ENCODE measurements around the gene CIT.
"Not testable (repeated sequence)": the region's sequence is repeated elsewhere in the genome, so short reads cannot be mapped to it uniquely, and the experiment has no call there.

Gene CIT

GRCh38 chr12:119678459-119678858 is 198.7 kb downstream of the CIT start:
- no peak for DNase-seq (ENCODE audit: low spot score)

GRCh38 chr12:119676573-119676972 is 200.5 kb downstream of the CIT start:
- DNase-seq (ENCODE audit: low spot score): no peak

- DNase-seq (ENCODE audit: low spot score): no peak
Observed at GRCh38 chr12:119676022-119676421, 201.1 kb downstream of the CIT start.

DNA sequence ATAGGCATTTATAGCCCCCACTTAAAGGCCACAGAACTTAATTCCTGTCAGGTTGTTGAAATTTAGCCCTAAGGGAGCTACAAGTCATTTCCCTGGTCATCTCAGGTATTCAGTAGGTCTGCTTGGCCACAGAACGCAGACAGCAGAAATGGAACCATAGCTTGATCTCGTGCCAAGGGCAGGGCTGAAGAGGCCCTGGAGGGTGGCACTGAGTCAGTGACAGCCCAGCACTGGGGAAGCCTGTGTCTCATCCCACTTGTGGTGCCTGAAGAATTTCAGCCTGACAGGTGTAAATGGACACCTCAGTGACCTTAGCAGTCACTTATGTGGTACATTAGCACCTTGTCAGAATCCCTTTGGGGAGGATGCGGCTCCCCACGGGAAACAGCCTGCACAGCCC is 202.6 kb downstream of the CIT start:
- DNase-seq (ENCODE audit: low spot score): no peak

GRCh38 chr12:119673634-119674033 is 203.5 kb downstream of the CIT start:
- DNase-seq (ENCODE audit: low spot score): no peak

GRCh38 chr12:119672194-119672593 is 204.9 kb downstream of the CIT start:
- DNase-seq (ENCODE audit: low spot score): peak; percentile 40

DNA sequence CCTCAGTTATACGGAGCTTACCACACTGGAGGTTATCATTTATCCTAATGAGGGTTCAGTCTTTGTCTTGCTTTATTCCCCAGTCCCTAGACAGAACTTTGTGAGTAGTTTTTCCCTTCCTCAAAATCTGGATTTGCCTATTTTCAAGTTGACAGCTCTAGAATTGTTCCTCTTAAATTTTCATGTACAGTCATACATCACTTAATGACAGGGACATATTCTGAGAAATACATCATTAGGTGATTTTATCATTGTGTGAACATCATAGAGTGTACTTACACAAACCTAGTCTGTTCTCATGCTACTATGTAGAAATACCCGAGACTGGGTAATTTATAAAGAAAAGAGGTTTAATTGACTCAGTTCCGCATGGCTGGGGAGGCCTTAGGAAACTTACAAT is 206.1 kb downstream of the CIT start:
- DNase-seq (ENCODE audit: low spot score): no peak

- DNase-seq (ENCODE audit: low spot score): peak; percentile 31
Observed at GRCh38 chr12:119669744-119670472, 207.2 kb downstream of the CIT start.

DNA sequence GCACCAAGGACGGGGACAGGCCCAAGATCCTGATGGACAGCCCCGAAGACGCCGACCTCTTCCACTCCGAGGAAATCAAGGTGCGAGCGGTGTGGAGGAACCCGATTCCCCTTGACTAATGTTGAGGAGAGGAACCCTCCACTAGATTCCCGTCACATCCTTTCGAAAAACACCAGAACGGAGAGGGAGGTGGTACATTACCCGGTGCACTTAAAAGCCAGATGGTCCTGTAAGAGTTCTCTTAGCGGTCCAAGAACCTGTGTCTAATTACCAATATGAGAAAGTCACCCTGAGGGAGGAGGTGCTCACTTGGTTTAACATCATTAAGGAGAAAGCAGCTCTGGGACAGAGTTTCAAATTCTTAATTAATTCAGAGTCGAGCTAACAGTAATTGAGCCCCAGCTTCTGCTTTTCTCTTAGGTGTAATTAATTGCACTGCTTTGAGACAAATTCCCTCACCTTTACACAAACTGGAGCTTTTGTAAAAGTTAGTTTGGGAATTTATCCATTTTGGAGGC is 208.7 kb downstream of the CIT start:
- DNase-seq (ENCODE audit: low spot score): peak; percentile 50

GRCh38 chr12:119667577-119668323 is 209.4 kb downstream of the CIT start, which contains the start of gene PRKAB1:
PRKAB1 (plus strand) TSS chr12:119668133; CDS start chr12:119668245, 112 bp downstream.
- DNase-seq (ENCODE audit: low spot score): peak; percentile 98

- no peak for DNase-seq (ENCODE audit: low spot score)
Observed at GRCh38 chr12:119666900-119667576, 210.1 kb downstream of the CIT start.

GRCh38 chr12:119666226-119666795 is 210.8 kb downstream of the CIT start:
- peak; percentile 52 for DNase-seq (ENCODE audit: low spot score)

- peak; percentile 80 for DNase-seq (ENCODE audit: low spot score)
Observed at GRCh38 chr12:119665164-119665929, 211.8 kb downstream of the CIT start.

GRCh38 chr12:119664642-119665041 is 212.5 kb downstream of the CIT start:
- DNase-seq (ENCODE audit: low spot score): no peak

DNA sequence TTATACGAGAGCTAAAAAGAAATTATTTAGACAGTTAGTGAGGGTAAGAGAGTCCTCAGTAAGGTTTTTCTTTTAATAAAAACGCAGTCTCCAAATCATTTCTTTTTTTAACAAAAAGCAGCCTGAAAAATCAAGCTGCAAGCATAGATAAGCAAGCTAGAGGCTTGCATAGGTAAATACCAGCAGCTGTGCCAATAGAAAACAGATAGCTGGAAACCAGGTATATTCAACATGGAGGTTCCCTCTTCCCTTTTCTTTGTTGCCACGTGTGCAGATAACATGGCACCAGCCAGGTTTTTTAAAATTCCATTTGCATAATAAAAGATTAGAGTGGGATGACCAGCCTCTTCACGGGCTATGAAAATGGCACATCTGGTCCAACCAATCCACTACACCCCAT is 215.2 kb downstream of the CIT start:
- no peak for DNase-seq (ENCODE audit: low spot score)

GRCh38 chr12:119660076-119660475 is 217.0 kb downstream of the CIT start:
- DNase-seq (ENCODE audit: low spot score): no peak

DNA sequence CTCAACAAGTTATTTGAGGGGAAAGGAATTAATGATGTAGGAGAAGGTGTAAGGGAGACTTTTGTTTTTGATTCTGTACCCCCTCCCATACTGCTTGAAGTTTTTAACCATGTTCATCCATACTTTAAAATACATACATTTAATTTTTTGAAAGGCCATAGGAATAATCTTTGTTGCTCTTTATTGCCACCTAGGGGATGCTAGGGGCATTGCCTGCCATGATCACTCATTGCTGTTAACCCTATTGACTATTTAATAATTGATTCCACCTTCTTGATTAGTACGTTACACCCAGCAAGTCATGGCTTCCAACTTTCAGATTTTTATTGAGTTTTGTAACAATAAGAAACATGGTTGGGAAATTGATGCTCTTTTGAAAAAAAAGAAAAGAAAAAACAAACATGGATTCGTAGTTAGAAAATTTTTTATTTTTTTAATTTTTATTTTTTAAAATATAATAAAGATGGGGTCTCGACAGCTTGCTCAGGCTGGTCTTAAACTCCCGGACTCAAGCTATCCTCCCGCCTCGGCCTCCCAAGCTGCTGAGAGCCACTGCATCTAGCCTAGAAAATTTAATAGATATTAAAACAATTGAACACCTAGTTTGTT is 217.7 kb downstream of the CIT start:
- peak; percentile 75 for DNase-seq (ENCODE audit: low spot score)

GRCh38 chr12:119658166-119658565 is 219.0 kb downstream of the CIT start:
- DNase-seq (ENCODE audit: low spot score): not testable (repeated sequence)

DNA sequence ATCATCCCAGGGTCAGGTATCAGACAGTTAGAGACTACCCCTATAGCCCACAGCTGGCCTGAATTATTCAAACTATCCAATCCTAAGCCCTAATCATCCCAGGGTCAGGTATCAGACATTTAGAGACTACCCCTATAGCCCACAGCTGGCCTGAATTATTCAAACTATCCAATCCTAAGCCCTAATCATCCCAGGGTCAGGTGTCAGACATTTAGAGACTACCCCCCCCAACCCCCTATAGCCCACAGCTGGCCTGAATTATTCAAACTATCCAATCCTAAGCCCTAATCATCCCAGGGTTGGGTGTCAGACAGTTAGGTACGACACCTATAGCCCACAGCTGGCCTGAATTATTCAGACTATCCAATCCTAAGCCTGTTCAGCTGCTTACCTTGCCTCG is 220.1 kb downstream of the CIT start:
- not testable (repeated sequence) for DNase-seq (ENCODE audit: low spot score)

GRCh38 chr12:119652665-119653064 is 224.5 kb downstream of the CIT start:
- no peak for DNase-seq (ENCODE audit: low spot score)

GRCh38 chr12:119649202-119649808 is 227.8 kb downstream of the CIT start:
- DNase-seq (ENCODE audit: low spot score): peak; percentile 49

Measured in hematopoietic multipotent progenitor cell treated with erythropoietin and hydrocortisone succinate and interleukin-3 and kit ligand, for 17 days (in vitro differentiated cells).